Measurements from ENCODE around the gene TEX53.

Gene TEX53

GRCh38 chr9:114678130-114678529 is 20.5 kb upstream of the TEX53 start:
- Histone ChIP-seq H2AFZ (ENCODE audit: low read depth, low read length, severe bottlenecking) (no peak overlapping the region), H3K9me3 (ENCODE audit: insufficient read depth, low read length) (no peaks in the 10 kb centered on the region), H3K79me2 (ENCODE audit: insufficient read depth, low read length) (no peaks in the 10 kb centered on the region), H3K27me3 (ENCODE audit: low read length) (no peaks in the 10 kb centered on the region), H3K36me3 (ENCODE audit: low read length) (no peaks in the 10 kb centered on the region), H4K20me1 (ENCODE audit: low read depth, low read length) (no peaks in the 10 kb centered on the region), H3K4me2 (ENCODE audit: low read depth, low read length, poor library complexity, severe bottlenecking) (no peak overlapping the region), H3K9me2 (replicated peaks; ENCODE audit: insufficient read depth, low read length) (no peaks in the 10 kb centered on the region), H3F3A (ENCODE audit: insufficient read depth) (no peaks in the 10 kb centered on the region), H3K4me3 (ENCODE audit: insufficient read depth, low read length, poor library complexity, severe bottlenecking) (no peak overlapping the region), H3K27ac (ENCODE audit: low read depth, low read length) (no peak overlapping the region), H3K9ac (ENCODE audit: low read length) (no peak overlapping the region)
- no peak for TF ChIP-seq CTCF (IDR thresholded peaks at IDR 0.05; ENCODE audit: insufficient read depth, low read length, poor library complexity, severe bottlenecking)
- no peak for TF ChIP-seq EZH2phosphoT487 (conservative IDR thresholded peaks at IDR 0.05; ENCODE audit: low read length)

- H3K36me3 ChIP-seq (ENCODE audit: low read length), result no peaks in the 10 kb centered on the region
- no peaks in the 10 kb centered on the region for H3K27me3 ChIP-seq (ENCODE audit: low read length)
- H2AFZ ChIP-seq (ENCODE audit: low read depth, low read length, severe bottlenecking), result no peak overlapping the region
- H3F3A ChIP-seq (ENCODE audit: insufficient read depth), result no peaks in the 10 kb centered on the region
- H3K27ac ChIP-seq (ENCODE audit: low read depth, low read length), result no peak overlapping the region
- H4K20me1 ChIP-seq (ENCODE audit: low read depth, low read length), result no peaks in the 10 kb centered on the region
- TF ChIP-seq EZH2phosphoT487 (conservative IDR thresholded peaks at IDR 0.05; ENCODE audit: low read length) (no peak), CTCF (IDR thresholded peaks at IDR 0.05; ENCODE audit: insufficient read depth, low read length, poor library complexity, severe bottlenecking) (no peak)
- H3K9me2 ChIP-seq (replicated peaks; ENCODE audit: insufficient read depth, low read length), result no peaks in the 10 kb centered on the region
- H3K4me3 ChIP-seq (ENCODE audit: insufficient read depth, low read length, poor library complexity, severe bottlenecking), result no peak overlapping the region
- H3K4me2 ChIP-seq (ENCODE audit: low read depth, low read length, poor library complexity, severe bottlenecking), result no peak overlapping the region
- no peak overlapping the region for H3K9ac ChIP-seq (ENCODE audit: low read length)
- H3K79me2 ChIP-seq (ENCODE audit: insufficient read depth, low read length), result no peaks in the 10 kb centered on the region
- no peaks in the 10 kb centered on the region for H3K9me3 ChIP-seq (ENCODE audit: insufficient read depth, low read length)
Observed at GRCh38 chr9:114677418-114677817, 19.8 kb upstream of the TEX53 start.

DNA sequence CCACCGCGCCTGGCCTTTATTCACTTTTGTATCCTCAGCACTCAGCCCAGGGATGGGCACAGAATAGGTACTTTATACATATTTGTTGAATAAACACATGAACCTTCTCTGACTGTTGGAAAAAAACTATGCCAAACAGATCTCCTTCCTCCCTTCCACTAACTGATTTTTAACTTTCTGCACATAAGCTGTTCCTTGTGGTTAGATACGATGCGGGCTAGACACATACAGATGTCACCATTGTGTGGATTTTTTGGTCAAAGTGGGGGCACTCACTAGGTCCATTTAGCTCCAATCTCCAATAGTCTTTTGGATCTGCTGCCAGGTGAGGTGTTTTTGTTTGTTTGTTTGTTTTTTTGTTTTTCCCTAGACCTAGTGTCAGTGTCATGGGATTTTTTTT is 19.3 kb upstream of the TEX53 start:
- H3K9ac ChIP-seq (ENCODE audit: low read length), result no peak overlapping the region
- H3F3A ChIP-seq (ENCODE audit: insufficient read depth), result no peaks in the 10 kb centered on the region
- no peaks in the 10 kb centered on the region for H3K36me3 ChIP-seq (ENCODE audit: low read length)
- no peaks in the 10 kb centered on the region for H3K9me2 ChIP-seq (replicated peaks; ENCODE audit: insufficient read depth, low read length)
- no peak overlapping the region for H2AFZ ChIP-seq (ENCODE audit: low read depth, low read length, severe bottlenecking)
- H3K79me2 ChIP-seq (ENCODE audit: insufficient read depth, low read length), result no peaks in the 10 kb centered on the region
- no peaks in the 10 kb centered on the region for H3K9me3 ChIP-seq (ENCODE audit: insufficient read depth, low read length)
- H3K4me2 ChIP-seq (ENCODE audit: low read depth, low read length, poor library complexity, severe bottlenecking), result no peak overlapping the region
- no peak overlapping the region for H3K27ac ChIP-seq (ENCODE audit: low read depth, low read length)
- no peaks in the 10 kb centered on the region for H4K20me1 ChIP-seq (ENCODE audit: low read depth, low read length)
- no peak overlapping the region for H3K4me3 ChIP-seq (ENCODE audit: insufficient read depth, low read length, poor library complexity, severe bottlenecking)
- TF ChIP-seq CTCF (IDR thresholded peaks at IDR 0.05; ENCODE audit: insufficient read depth, low read length, poor library complexity, severe bottlenecking) (no peak), EZH2phosphoT487 (conservative IDR thresholded peaks at IDR 0.05; ENCODE audit: low read length) (no peak)
- H3K27me3 ChIP-seq (ENCODE audit: low read length), result no peaks in the 10 kb centered on the region

All from SU-DHL-6 (cell line).